Fibroblast of peridontal ligament (primary cell): ENCODE measurements around the gene IL19.

Experiments used
- DNase-seq: peaks from one replicate; pipeline ENCODE4 v3.0.0-alpha.2; 2010; ENCODE audit errors: extremely low read depth

IL19 gene

GRCh38 chr1:206859082-206859521 is 88.5 kb downstream of the IL19 start:
- DNase-seq: no peak

DNA sequence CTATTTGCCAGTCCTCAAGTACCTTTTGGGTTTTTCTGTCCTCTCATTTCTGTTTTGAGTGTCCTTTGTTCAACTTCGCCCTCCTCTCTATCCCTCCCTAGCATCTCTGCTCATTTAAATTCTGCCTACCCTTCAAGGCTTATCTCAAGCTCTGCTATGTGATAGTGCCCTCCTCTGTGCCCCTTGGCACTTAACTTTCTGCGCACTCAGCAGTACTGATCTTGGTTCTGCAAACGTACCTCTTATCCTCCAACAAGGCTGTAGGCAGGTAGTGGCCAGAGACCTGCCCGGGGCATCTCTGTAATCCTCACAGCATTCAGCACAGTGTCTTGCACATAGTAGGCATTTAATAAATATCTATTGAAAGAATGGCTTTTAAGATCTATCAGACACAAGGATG is 89.6 kb downstream of the IL19 start:
- no peak for DNase-seq

- DNase-seq: no peak
Observed at GRCh38 chr1:206863266-206863665, 92.7 kb downstream of the IL19 start.

- peak; percentile 79 for DNase-seq
Observed at GRCh38 chr1:206864939-206865671, 94.5 kb downstream of the IL19 start, which contains the start of gene IL20. Gene IL20 (plus strand): TSS chr1:206865623. CDS start chr1:206865853, 230 bp downstream.

DNA sequence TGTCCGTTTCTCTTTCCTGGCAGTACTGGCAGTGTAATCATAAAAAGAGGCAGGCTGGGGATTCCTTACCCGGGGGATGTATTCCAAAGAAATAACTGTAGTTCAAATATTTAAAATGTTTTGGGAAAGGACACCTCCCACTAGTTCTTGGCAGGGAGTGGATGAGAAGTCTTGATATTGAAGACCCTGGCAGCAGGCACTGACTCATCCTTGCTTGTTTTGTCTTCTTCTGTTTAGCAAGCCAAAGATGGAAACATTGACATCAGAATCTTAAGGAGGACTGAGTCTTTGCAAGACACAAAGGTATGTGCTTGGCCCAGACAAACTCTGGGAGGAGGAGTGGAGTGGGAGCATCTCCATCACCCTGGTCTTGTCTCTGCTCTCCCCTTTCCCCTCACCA is 95.5 kb downstream of the IL19 start:
- peak; percentile 22 for DNase-seq

DNA sequence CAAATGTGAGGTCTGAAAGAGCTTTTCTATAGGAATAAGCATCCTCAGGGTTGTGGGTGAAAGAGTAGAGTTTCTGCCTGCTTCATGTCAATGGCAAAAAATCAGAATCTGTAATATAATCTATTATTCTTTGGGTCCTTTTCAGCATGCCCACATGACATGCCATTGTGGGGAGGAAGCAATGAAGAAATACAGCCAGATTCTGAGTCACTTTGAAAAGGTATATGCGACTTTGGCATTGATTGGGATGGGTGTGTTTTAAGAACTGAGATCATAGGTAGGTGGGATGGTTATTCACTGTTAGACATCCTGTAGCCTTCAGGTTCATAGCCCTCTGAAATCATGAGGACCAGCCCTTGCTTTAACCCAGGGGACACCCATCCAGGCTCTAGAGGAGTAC is 96.7 kb downstream of the IL19 start:
- no peak for DNase-seq

GRCh38 chr1:206867716-206868115 is 97.1 kb downstream of the IL19 start:
- no peak for DNase-seq

DNA sequence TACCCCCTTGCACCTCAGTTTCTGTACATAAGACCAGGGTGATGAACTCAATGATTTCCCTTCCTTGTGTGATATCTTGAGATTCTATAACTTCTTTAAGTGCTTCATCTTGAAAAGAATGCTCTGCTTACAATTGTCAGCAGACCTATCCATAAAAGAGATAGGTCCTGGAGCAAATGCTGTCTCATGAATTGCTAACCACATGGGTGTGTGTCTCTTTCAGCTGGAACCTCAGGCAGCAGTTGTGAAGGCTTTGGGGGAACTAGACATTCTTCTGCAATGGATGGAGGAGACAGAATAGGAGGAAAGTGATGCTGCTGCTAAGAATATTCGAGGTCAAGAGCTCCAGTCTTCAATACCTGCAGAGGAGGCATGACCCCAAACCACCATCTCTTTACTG is 97.7 kb downstream of the IL19 start:
- DNase-seq: no peak

- peak; percentile 5 for DNase-seq
Observed at GRCh38 chr1:206872139-206872538, 101.6 kb downstream of the IL19 start.

GRCh38 chr1:206873603-206874188 is 103.1 kb downstream of the IL19 start:
- no peak for DNase-seq

GRCh38 chr1:206875752-206876377 is 105.3 kb downstream of the IL19 start:
- no peak for DNase-seq

- DNase-seq: no peak
Observed at GRCh38 chr1:206878456-206878855, 107.9 kb downstream of the IL19 start.

DNA sequence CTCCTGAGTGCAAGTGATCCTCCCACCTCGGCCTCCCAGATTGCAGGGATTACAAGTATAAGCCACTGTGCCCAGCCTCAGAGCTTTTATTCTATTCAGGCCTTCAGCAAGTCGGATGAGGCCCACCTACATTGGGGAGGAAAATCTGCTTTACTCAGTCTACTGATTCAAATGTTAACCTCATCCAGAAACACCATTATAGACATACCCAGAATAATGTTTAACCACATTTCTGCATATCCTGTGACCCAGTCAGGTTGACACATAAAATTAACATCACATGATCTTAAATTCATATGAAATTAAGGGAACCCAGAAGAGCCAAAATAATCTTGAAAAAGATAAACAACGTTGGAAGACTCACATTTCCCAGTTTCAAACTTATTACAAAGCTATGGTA is 109.7 kb downstream of the IL19 start:
- no peak for DNase-seq

DNA sequence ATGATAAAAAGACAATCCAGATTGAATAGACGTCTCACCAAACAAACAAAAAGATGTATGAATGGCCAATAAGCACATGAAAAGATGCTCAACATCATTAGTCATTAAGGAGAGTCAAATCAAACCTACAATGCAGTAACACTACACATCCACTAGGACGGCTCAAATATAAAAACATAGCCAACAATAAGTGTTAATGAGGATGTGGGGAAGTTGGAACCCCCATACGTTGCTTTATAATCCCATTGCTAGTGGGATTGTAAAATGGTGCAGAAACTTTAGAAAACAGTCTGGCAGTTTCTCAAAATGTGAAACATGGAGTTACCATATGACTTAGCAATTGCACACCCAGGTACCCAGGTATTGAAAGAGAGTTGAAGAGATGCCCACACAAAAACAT is 112.0 kb downstream of the IL19 start:
- DNase-seq: no peak

DNA sequence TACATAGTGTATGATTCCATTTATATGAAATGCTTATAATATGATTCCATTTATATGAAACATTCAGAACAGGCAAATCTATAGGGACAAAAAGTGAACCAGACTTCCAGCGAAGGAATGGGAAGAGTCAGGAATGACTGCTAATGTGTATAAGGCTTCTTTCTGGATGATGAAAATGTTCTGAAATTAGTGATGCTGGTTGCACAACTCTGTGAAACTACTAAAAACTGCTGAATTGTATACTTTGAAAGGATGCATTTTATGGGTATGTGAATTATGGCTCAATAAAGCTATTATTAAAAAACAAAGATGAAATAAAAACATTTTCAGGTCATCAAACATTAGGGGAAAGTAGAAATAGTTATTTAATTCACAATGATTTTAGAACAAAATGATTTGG is 112.6 kb downstream of the IL19 start:
- DNase-seq: peak; percentile 56

GRCh38 chr1:206883876-206884275 is 113.3 kb downstream of the IL19 start:
- no peak for DNase-seq

DNA sequence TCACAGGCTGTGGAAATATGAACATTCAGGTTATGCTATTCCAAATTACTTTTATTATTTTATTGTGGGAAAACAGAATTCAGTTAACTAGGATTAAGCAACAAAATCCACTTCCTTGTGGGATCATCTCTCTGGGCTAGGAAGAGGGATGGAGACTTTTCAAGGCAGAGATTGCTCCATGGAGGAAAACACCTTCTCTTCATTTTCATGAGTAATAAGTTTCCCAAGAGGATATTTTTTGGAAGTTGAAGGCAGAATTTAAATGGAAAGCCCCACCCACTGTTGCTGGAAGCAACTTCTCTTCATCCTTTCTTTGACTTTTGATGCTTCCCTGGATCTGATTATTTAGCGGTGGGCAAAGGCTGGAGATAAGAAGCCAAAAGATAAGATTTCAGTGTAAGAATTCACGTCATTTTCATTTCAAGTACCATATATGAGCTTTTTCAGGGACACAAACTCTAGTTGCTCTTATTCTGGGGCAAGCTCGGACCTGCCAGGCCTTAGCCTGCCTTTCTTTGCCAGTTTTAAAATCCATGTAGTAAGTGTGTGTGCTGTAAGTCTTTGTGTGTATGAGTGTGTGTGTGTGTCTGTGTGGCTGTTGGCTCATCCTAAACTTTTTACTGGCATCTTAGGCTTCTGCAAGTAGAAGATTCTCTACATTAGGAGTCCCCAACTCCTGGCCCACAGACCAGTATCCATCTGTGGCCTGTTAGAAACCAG is 114.9 kb downstream of the IL19 start:
- DNase-seq: peak; percentile 64

DNA sequence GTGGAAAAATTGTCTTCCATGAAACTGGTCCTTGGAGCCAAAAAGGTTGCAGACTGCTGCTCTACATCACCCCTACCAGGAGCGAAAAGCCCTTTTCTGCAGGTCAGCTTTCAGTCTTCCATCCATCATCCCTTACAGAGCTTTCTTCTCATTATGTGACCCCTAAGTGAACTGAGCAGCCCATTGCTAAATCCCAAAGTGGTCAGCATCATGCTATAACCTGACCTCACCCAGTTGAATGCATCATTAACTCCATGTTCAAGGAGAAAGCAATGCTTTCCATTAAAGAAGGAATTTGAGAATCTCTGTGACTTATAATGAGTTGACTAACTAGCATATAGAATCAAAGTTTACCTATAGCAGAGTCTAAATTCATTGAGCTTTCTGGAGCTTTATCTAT is 116.3 kb downstream of the IL19 start:
- DNase-seq: no peak

GRCh38 chr1:206887701-206888100 is 117.1 kb downstream of the IL19 start:
- DNase-seq: no peak

GRCh38 chr1:206890125-206891060 is 119.8 kb downstream of the IL19 start:
- peak; percentile 65 for DNase-seq

- DNase-seq: no peak
Observed at GRCh38 chr1:206891412-206891811, 120.8 kb downstream of the IL19 start.
